Measurements from ENCODE around the gene LPP. TPM values are rescaled to one million over a fixed set of nuclear protein-coding genes. Genes with fewer than 3 reads are reported as not detected.
A peak's percentile ranks its signal among the peaks of the same experiment; 100 is the strongest.

LPP gene
- total RNA-seq, 6 donors from 2014 or later: 86.0 to 196 (median 160) TPM

- no peaks in the 10 kb centered on the region for H3K9me3 ChIP-seq
- peak overlapping the region in 3 of 4 donors; percentile 19 to 57 (median 23) for H3K27ac ChIP-seq
- no peaks in the 10 kb centered on the region for H3K36me3 ChIP-seq
- TF ChIP-seq EP300 (IDR thresholded peaks at IDR 0.05) (no peak), POLR2AphosphoS5 (IDR thresholded peaks at IDR 0.05) (peak in 1 of 2 donors; percentile 16)
- DNase-seq: peak in 1 of 2 donors; percentile 22
- WGBS, 2 donors: 61 to 69% methylated on average over 6 of the region's 6 CpGs
- H3K4me3 ChIP-seq: no peak overlapping the region
- ATAC-seq (ENCODE audit: low FRiP score in 2 of 2): peak in 1 of 2 donors; percentile 28
- no peaks in the 10 kb centered on the region for H3K27me3 ChIP-seq
- H3K4me1 ChIP-seq: no peaks in the 10 kb centered on the region
Measured at GRCh38 chr3:188123170-188123905, 30.6 kb upstream of the LPP start.

- WGBS, 2 donors: 95 to 100% methylated on average over 2 of the region's 2 CpGs
- TF ChIP-seq CTCF (IDR thresholded peaks at IDR 0.05) (no peak), POLR2A (IDR thresholded peaks at IDR 0.05) (no peak), EP300 (IDR thresholded peaks at IDR 0.05) (no peak), POLR2AphosphoS5 (IDR thresholded peaks at IDR 0.05) (no peak)
- Histone ChIP-seq H3K36me3 (no peaks in the 10 kb centered on the region), H3K27ac (no peak overlapping the region), H3K4me3 (no peak overlapping the region), H3K27me3 (no peaks in the 10 kb centered on the region), H3K9me3 (no peaks in the 10 kb centered on the region), H3K4me1 (peaks cover 0 to 3% (median 0%) of the 10 kb centered on the region in 4 donors)
- DNase-seq (no peak), ATAC-seq (ENCODE audit: low FRiP score in 2 of 2) (no peak)
Measured at GRCh38 chr3:188124184-188124583, 29.8 kb upstream of the LPP start.

GRCh38 chr3:188125076-188125475 is 28.9 kb upstream of the LPP start:
- no peak overlapping the region for H3K4me3 ChIP-seq
- no peak for TF ChIP-seq POLR2AphosphoS5 (IDR thresholded peaks at IDR 0.05)
- no peak for TF ChIP-seq EP300 (IDR thresholded peaks at IDR 0.05)
- TF ChIP-seq CTCF (IDR thresholded peaks at IDR 0.05): no peak
- no peak for TF ChIP-seq POLR2A (IDR thresholded peaks at IDR 0.05)
- ATAC-seq (ENCODE audit: low FRiP score in 2 of 2): peak in 1 of 2 donors; percentile 54
- no peaks in the 10 kb centered on the region for H3K27me3 ChIP-seq
- H3K4me1 ChIP-seq: peaks cover 0 to 3% (median 0%) of the 10 kb centered on the region in 4 donors
- H3K36me3 ChIP-seq: no peaks in the 10 kb centered on the region
- H3K9me3 ChIP-seq: no peaks in the 10 kb centered on the region
- peak overlapping the region in 1 of 4 donors; percentile 21 for H3K27ac ChIP-seq
- WGBS, 2 donors: 95 to 97% methylated on average over 3 of the region's 3 CpGs
- peak in 1 of 2 donors; percentile 50 for DNase-seq

- DNase-seq: no peak
- no peak overlapping the region for H3K4me3 ChIP-seq
- TF ChIP-seq POLR2AphosphoS5 (IDR thresholded peaks at IDR 0.05): no peak
- no peak for TF ChIP-seq CTCF (IDR thresholded peaks at IDR 0.05)
- TF ChIP-seq EP300 (IDR thresholded peaks at IDR 0.05): no peak
- TF ChIP-seq POLR2A (IDR thresholded peaks at IDR 0.05): no peak
- no peaks in the 10 kb centered on the region for H3K9me3 ChIP-seq
- no peak overlapping the region for H3K27ac ChIP-seq
- peaks cover 0 to 3% (median 0%) of the 10 kb centered on the region in 4 donors for H3K4me1 ChIP-seq
- H3K27me3 ChIP-seq: no peaks in the 10 kb centered on the region
- ATAC-seq (ENCODE audit: low FRiP score in 2 of 2): no peak
- 95 to 96% methylated on average over 2 of the region's 2 CpGs for WGBS, 2 donors
- no peaks in the 10 kb centered on the region for H3K36me3 ChIP-seq
Measured at GRCh38 chr3:188126276-188126675, 27.7 kb upstream of the LPP start.

GRCh38 chr3:188126934-188127333 is 27.0 kb upstream of the LPP start:
- 83 to 88% methylated on average over 8 of the region's 8 CpGs for WGBS, 2 donors
- DNase-seq (no peak), ATAC-seq (ENCODE audit: low FRiP score in 2 of 2) (no peak)
- no peaks in the 10 kb centered on the region for H3K9me3 ChIP-seq
- no peak overlapping the region for H3K27ac ChIP-seq
- no peaks in the 10 kb centered on the region for H3K36me3 ChIP-seq
- no peak for TF ChIP-seq EP300 (IDR thresholded peaks at IDR 0.05)
- no peak for TF ChIP-seq CTCF (IDR thresholded peaks at IDR 0.05)
- no peaks in the 10 kb centered on the region for H3K27me3 ChIP-seq
- H3K4me1 ChIP-seq: peaks cover 0 to 3% (median 0%) of the 10 kb centered on the region in 4 donors
- H3K4me3 ChIP-seq: no peak overlapping the region
